OCI-LY3 (cell line): Measurements from ENCODE around the gene PSMA6.

Experiments used
- H2AFZ ChIP-seq: fragments of 200-600, 300-600 bp; shearing (Covaris generic); 2 replicates; pipeline ENCODE4 v1.6.0; 2014; ENCODE audit warnings: antibody characterized with exemption, low read depth, low read length
- H3K27ac ChIP-seq: fragments of 200-600, 300-600 bp; sonication (generic); 2 replicates; pipeline ENCODE4 v1.5.1; 2014; ENCODE audit warnings: mild to moderate bottlenecking, low read length, moderate library complexity, mixed read lengths
- H3K27me3 ChIP-seq: fragments of 200-600, 300-600 bp; sonication (generic); 2 replicates; pipeline ENCODE4 v1.6.1; 2014; ENCODE audit warnings: low read depth, low read length, mixed read lengths
- H3K36me3 ChIP-seq: fragments of 200-600, 300-600 bp; sonication (generic); replicated peaks from 2 replicates; pipeline ENCODE3; 2014; ENCODE audit warnings: low read depth, low read length, mixed read lengths
- H3K4me1 ChIP-seq: fragments of 300-600, 200-600 bp; sonication (generic); 2 replicates; pipeline ENCODE4 v1.6.1; 2014; ENCODE audit warnings: low read length, mixed read lengths
- H3K4me2 ChIP-seq: fragments of 200-600, 300-600 bp; sonication (generic); 2 replicates; pipeline ENCODE4 v1.6.1; 2014; ENCODE audit warnings: low read length, mixed read lengths
- H3K4me3 ChIP-seq: fragments of 300-600, 200-600 bp; sonication (generic); 2 replicates; pipeline ENCODE4 v1.5.1; 2014; ENCODE audit warnings: antibody characterized with exemption, mild to moderate bottlenecking, low read length, moderate library complexity
- H3K79me2 ChIP-seq: fragments of 300-600, 200-600 bp; shearing (Covaris generic); 2 replicates; pipeline ENCODE4 v1.6.1; 2014; ENCODE audit warnings: mild to moderate bottlenecking, low read length, mixed read lengths
- H3K9ac ChIP-seq: fragments of 300-600, 200-600 bp; shearing (Covaris generic); 2 replicates; pipeline ENCODE4 v1.6.0; 2014; ENCODE audit warnings: mild to moderate bottlenecking, low read length, moderate library complexity
- H3K9me3 ChIP-seq: fragments of 200-600, 300-600 bp; shearing (Covaris generic); 2 replicates; pipeline ENCODE4 v1.6.1; 2014; ENCODE audit warnings: low read length, mixed read lengths; ENCODE audit not compliant: insufficient read depth
- H4K20me1 ChIP-seq: fragments of 200-600, 300-600 bp; sonication (generic); 2 replicates; pipeline ENCODE4 v1.6.1; 2016; ENCODE audit warnings: low read length, mixed read lengths; ENCODE audit not compliant: insufficient read depth
- CTCF ChIP-seq: fragments of 200-600, 300-600 bp; sonication (generic); IDR thresholded peaks from 2 replicates; pipeline ENCODE4 v1.5.1; 2014; ENCODE audit warnings: antibody characterized with exemption, low read length, low read depth
- EZH2phosphoT487 ChIP-seq: fragments of 200-600 bp; shearing (Covaris generic); IDR thresholded peaks from 2 replicates; pipeline ENCODE4 v1.6.1; 2018; ENCODE audit warnings: antibody characterized with exemption, mixed run types, low read depth

PSMA6 gene

DNA sequence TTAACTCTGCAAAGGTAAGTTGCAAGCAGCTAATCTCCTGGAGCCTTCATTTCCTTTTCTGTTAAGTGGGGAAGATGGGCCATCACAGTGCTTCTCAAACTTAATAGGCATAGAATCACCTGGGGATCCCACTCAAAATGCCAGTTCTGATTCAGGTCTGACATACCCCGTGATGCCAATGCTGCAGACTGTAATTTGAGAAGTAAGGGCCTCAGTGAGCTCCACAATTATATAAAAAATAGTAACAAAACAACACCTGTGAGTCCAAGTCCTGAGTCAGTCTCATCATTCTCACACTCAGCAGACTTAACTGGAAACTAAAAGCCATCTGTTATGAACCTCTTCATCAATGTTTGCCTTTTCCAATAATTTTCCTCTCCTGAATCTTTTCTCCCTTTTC lies 10.8 kb upstream of the PSMA6 start:
- no peak overlapping the region for H3K4me3 ChIP-seq
- H3K9me3 ChIP-seq: no peaks in the 10 kb centered on the region
- no peak overlapping the region for H3K4me2 ChIP-seq
- no peak overlapping the region for H3K9ac ChIP-seq
- H2AFZ ChIP-seq: no peak overlapping the region
- H3K36me3 ChIP-seq: peaks cover 11% of the 10 kb centered on the region
- H3K27me3 ChIP-seq: peaks cover 11% of the 10 kb centered on the region; the same call in 1 of the 2 replicates
- H3K79me2 ChIP-seq: no peaks in the 10 kb centered on the region
- no peak for TF ChIP-seq EZH2phosphoT487
- TF ChIP-seq CTCF: no peak
- peaks cover 24% of the 10 kb centered on the region for H3K4me1 ChIP-seq
- H3K27ac ChIP-seq: no peak overlapping the region
- no peaks in the 10 kb centered on the region for H4K20me1 ChIP-seq

GRCh38 chr14:35284506-35284905 lies 7.7 kb upstream of the PSMA6 start:
- TF ChIP-seq EZH2phosphoT487 (no peak), CTCF (no peak)
- Histone ChIP-seq H3K9ac (peak overlapping the region; percentile 24; the same call in 1 of the 2 replicates), H3K36me3 (peaks cover 8% of the 10 kb centered on the region), H3K9me3 (no peaks in the 10 kb centered on the region), H3K79me2 (no peaks in the 10 kb centered on the region), H3K4me1 (peaks cover 50% of the 10 kb centered on the region), H2AFZ (no peak overlapping the region), H3K27me3 (peaks cover 11% of the 10 kb centered on the region; the same call in 1 of the 2 replicates), H3K4me3 (peak overlapping the region; percentile 62; the same call in 1 of the 2 replicates), H3K27ac (peak overlapping the region; percentile 93; the same call in 1 of the 2 replicates), H3K4me2 (peak overlapping the region; percentile 88), H4K20me1 (no peaks in the 10 kb centered on the region)

DNA sequence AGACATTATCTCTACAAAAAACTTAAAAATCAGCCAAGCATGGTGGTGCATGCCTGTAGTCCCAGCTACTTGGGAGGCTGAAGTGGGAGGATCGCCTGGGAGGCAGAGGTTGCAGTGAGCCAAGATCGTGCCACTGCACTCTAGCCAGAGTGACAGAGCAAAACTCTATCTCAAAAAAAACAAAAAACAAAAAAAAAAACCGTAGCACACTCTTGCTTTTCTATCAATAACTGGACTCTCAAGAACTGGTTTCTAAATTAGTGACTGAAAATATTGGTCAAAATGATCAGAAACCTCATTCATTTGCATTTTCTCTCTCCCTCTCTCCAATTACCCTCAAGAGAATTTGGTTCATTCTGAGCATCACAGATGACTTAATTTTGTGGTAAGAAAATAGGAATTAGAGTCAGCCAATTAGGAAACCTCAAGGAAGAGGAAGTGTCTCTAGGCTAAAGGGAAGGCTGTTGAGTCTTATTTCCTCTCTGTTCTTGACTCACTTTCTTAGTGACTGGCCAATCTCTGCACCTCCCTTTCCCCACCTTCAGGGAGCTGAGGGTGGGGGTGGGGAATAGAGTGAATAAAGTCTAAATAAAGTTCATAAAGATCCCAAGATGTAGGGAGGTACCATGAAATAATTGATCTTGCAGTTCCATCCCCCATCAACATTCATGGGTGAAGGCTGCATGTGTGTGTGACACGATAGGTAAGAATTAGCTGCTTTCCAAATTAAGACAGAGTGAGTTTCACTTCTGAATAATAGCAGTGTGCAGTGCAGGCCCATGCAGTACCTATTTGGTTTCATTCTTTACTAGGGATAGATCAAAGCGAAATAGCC lies 6.8 kb upstream of the PSMA6 start:
- Histone ChIP-seq H3K4me3 (peak overlapping the region; percentile 62), H3K9me3 (no peaks in the 10 kb centered on the region), H3K4me2 (peak overlapping the region; percentile 88), H3K9ac (peak overlapping the region; percentile 65), H3K27me3 (peaks cover 15% of the 10 kb centered on the region; the same call in 1 of the 2 replicates), H4K20me1 (no peaks in the 10 kb centered on the region), H3K36me3 (peaks cover 8% of the 10 kb centered on the region), H3K79me2 (no peaks in the 10 kb centered on the region), H2AFZ (no peak overlapping the region), H3K4me1 (peaks cover 53% of the 10 kb centered on the region), H3K27ac (peak overlapping the region; percentile 93)
- no peak for TF ChIP-seq CTCF
- TF ChIP-seq EZH2phosphoT487: peak; percentile 96

DNA sequence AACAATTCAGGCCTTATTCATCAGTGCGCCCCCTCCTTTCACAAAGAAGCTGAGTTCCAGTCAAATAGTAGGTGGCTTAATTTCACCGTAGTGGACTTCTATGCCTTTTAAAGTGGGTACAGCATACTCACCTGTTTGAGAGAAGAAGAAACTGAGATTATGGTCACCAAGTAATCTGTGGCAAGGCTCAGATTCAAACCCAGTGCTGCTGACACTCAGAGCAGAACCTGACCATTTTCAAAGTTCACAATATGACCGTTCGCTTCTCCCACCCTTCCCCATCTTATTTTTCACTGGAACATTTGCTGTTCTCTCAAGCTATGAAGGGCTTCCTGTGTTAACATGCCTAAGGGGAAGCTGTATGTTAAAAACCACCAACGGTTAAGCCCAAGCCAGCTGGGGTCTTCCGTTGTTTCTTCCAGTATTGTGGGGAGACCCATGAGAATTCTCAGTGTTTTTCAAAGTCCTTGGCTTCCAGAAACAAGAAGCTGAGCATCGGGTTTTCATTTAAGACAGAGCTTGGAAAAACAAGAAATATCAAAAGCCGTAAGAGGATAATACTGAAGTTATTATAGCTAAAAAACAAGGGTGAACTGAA lies 6.1 kb upstream of the PSMA6 start:
- Histone ChIP-seq H3K36me3 (peaks cover 2% of the 10 kb centered on the region), H4K20me1 (no peaks in the 10 kb centered on the region), H3K79me2 (no peaks in the 10 kb centered on the region), H3K4me1 (peaks cover 60% of the 10 kb centered on the region), H2AFZ (no peak overlapping the region), H3K4me2 (peak overlapping the region; percentile 88), H3K9ac (peak overlapping the region; percentile 65), H3K4me3 (peak overlapping the region; percentile 62), H3K27me3 (peaks cover 15% of the 10 kb centered on the region; the same call in 1 of the 2 replicates), H3K9me3 (no peaks in the 10 kb centered on the region), H3K27ac (peak overlapping the region; percentile 93)
- TF ChIP-seq EZH2phosphoT487: no peak
- TF ChIP-seq CTCF: 0 out of 2 replicates have a peak, but pooled peaks have one; percentile 17
